Prostate gland (tissue), 2 donors: ENCODE data around the gene NOTCH1.

ENCODE experiments used
- CTCF ChIP-seq, 4 experiments: fragments of 200-600 bp in 2 of 4; fragments of 450-650 bp in 2 of 4; sonication (generic) in 2 of 4; IDR thresholded peaks; 1 replicate in 3 of 4; 2 replicates in 1 of 4; pipeline ENCODE4 v1.5.1; 2016 to 2019; ENCODE audit warnings: antibody characterized with exemption in 4 of 4, mild to moderate bottlenecking in 2 of 4, moderate library complexity in 2 of 4
- POLR2A ChIP-seq: fragments of 450-650 bp; IDR thresholded peaks from one replicate; pipeline ENCODE4 v1.6.1; 2016; ENCODE audit warnings: antibody characterized with exemption, mild to moderate bottlenecking

- TF ChIP-seq CTCF (IDR thresholded peaks at IDR 0.05) = no peak
- no peak for TF ChIP-seq POLR2A
Observed at GRCh38 chr9:136453326-136453725, 92.5 kb downstream of the NOTCH1 start.
